ENCODE results near the gene HNRNPA0. TPM values are rescaled to one million over a fixed set of nuclear protein-coding genes. Genes with fewer than 3 reads are reported as not detected.

HNRNPA0 gene
- total RNA-seq, 2 donors from 2014 or later, result 11.0 to 17.4 TPM

GRCh38 chr5:137734962-137735554 is 19.1 kb downstream of the HNRNPA0 start:
- peak; percentile 39 for DNase-seq (ENCODE audit: low spot score)
- no peak for TF ChIP-seq POLR2A (IDR thresholded peaks at IDR 0.05)
- no peak for TF ChIP-seq CTCF (IDR thresholded peaks at IDR 0.05)
- no peak for TF ChIP-seq POLR2AphosphoS5 (IDR thresholded peaks at IDR 0.05)
- H3K27ac ChIP-seq, result peak overlapping the region; percentile 22 to 46
- no peaks in the 10 kb centered on the region for H3K36me3 ChIP-seq
- intact Hi-C loops (cut with DNase I), result no loop called here
- WGBS, result under 1% methylated on average over 14 of the region's 14 CpGs
- peak overlapping the region; percentile 16 to 27 for H3K4me3 ChIP-seq
- no peaks in the 10 kb centered on the region for H3K9me3 ChIP-seq
- H3K27me3 ChIP-seq (replicated peaks; ENCODE audit: insufficient read depth), result no peaks in the 10 kb centered on the region
- no peaks in the 10 kb centered on the region for H3K4me1 ChIP-seq (replicated peaks)

DNA sequence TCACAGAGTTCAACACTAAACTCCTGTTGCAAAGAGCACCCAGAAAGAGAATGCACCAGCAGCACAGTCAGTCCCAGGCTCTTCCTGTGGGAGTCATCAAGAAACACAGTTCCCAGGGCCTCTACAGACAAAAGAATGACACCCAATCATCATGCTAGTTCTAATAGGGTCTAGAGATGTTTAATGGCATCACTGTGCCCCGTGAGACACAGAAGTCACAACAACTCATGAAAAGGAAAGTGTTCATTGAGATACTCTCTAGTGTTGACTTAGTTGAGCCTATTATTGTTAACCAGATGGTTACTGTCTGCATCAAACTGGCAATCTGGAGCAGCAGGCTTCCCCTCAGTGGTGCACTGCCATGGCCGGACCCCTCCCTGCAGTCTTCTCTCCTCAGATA is 19.8 kb downstream of the HNRNPA0 start:
- Histone ChIP-seq H3K27me3 (replicated peaks; ENCODE audit: insufficient read depth) (no peaks in the 10 kb centered on the region), H3K36me3 (no peaks in the 10 kb centered on the region), H3K9me3 (no peaks in the 10 kb centered on the region), H3K4me1 (replicated peaks) (no peaks in the 10 kb centered on the region), H3K4me3 (peak overlapping the region in 1 of 2 donors; percentile 16), H3K27ac (no peak overlapping the region)
- 66% methylated on average over 2 of the region's 2 CpGs for whole genome bisulfite sequencing
- TF ChIP-seq POLR2A (IDR thresholded peaks at IDR 0.05), result no peak
- no peak for TF ChIP-seq POLR2AphosphoS5 (IDR thresholded peaks at IDR 0.05)
- TF ChIP-seq CTCF (IDR thresholded peaks at IDR 0.05), result no peak
- intact Hi-C loops (cut with DNase I), result no loop called here
- DNase-seq (ENCODE audit: low spot score), result no peak

GRCh38 chr5:137733922-137734321 is 20.2 kb downstream of the HNRNPA0 start:
- DNase-seq (ENCODE audit: low spot score), result no peak
- no peak overlapping the region for H3K4me3 ChIP-seq
- H3K9me3 ChIP-seq, result no peaks in the 10 kb centered on the region
- H3K4me1 ChIP-seq (replicated peaks), result no peaks in the 10 kb centered on the region
- H3K36me3 ChIP-seq, result no peaks in the 10 kb centered on the region
- 94% methylated on average over 3 of the region's 3 CpGs for WGBS
- intact Hi-C loops (cut with DNase I), result no loop called here
- H3K27me3 ChIP-seq (replicated peaks; ENCODE audit: insufficient read depth), result no peaks in the 10 kb centered on the region
- H3K27ac ChIP-seq, result no peak overlapping the region
- TF ChIP-seq POLR2AphosphoS5 (IDR thresholded peaks at IDR 0.05) (no peak), CTCF (IDR thresholded peaks at IDR 0.05) (no peak), POLR2A (IDR thresholded peaks at IDR 0.05) (no peak)

DNA sequence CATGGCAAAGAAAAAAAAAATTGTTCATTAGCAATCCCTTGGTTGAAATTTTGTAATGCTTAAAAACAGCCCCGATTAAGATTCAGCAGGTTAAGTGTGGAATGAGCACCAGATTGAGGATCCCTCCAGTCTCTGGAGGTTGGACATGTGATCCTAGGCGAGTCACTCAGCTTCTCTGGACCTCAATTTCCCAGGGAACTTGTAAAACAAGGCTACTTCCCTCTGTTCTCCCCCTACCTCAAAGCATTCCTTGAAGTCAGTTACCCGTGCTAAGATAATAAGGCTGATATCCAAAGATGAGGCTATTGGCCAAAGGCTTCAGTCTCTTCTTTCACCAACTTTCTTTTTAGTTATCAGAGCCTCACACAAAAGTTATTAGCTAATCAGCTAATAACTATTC is 21.2 kb downstream of the HNRNPA0 start:
- H3K27ac ChIP-seq, result no peak overlapping the region

More for the DNA sequence above, 21.2 kb downstream of the HNRNPA0 start:
- 75% methylated on average over 3 of the region's 3 CpGs for WGBS
- no peak for DNase-seq (ENCODE audit: low spot score)
- TF ChIP-seq POLR2A (IDR thresholded peaks at IDR 0.05) (no peak), POLR2AphosphoS5 (IDR thresholded peaks at IDR 0.05) (no peak), CTCF (IDR thresholded peaks at IDR 0.05) (no peak)
- H3K9me3 ChIP-seq, result no peaks in the 10 kb centered on the region
- intact Hi-C loops (cut with DNase I), result no loop called here
- H3K4me3 ChIP-seq, result no peak overlapping the region
- no peaks in the 10 kb centered on the region for H3K27me3 ChIP-seq (replicated peaks; ENCODE audit: insufficient read depth)
- H3K4me1 ChIP-seq (replicated peaks), result no peaks in the 10 kb centered on the region
- no peaks in the 10 kb centered on the region for H3K36me3 ChIP-seq
